ENCODE measurements around the gene SIRT7.
A peak's percentile ranks its signal among the peaks of the same experiment; 100 is the strongest.
"Not testable (repeated sequence)": the region's sequence is repeated elsewhere in the genome, so short reads cannot be mapped to it uniquely, and the experiment has no call there.

The SIRT7 gene

GRCh38 chr17:81954131-81955057 is 36.4 kb upstream of the SIRT7 start:
- DNase-seq (ENCODE audit: low spot score): no peak

GRCh38 chr17:81953443-81953842 is 35.5 kb upstream of the SIRT7 start:
- not testable (repeated sequence) for DNase-seq (ENCODE audit: low spot score)

- no peak for DNase-seq (ENCODE audit: low spot score)
These were observed 34.8 kb upstream of the SIRT7 start for GRCh38 chr17:81952792-81953228.

- DNase-seq (ENCODE audit: low spot score): no peak
These were observed 34.1 kb upstream of the SIRT7 start for GRCh38 chr17:81951785-81952684.

- DNase-seq (ENCODE audit: low spot score): no peak
These were observed 32.5 kb upstream of the SIRT7 start for GRCh38 chr17:81950501-81950900.

- DNase-seq (ENCODE audit: low spot score): no peak
These were observed 30.8 kb upstream of the SIRT7 start for GRCh38 chr17:81948635-81949378.

- DNase-seq (ENCODE audit: low spot score): no peak
These were observed 29.2 kb upstream of the SIRT7 start, which contains the start of gene MYADML2 for GRCh38 chr17:81947189-81947588. Gene MYADML2, minus strand, starts transcription at chr17:81947233. Its CDS starts 5,492 bp downstream, at chr17:81941741.

- DNase-seq (ENCODE audit: low spot score): no peak
These were observed 26.9 kb upstream of the SIRT7 start for GRCh38 chr17:81944858-81945257.

- DNase-seq (ENCODE audit: low spot score): no peak
These were observed 24.2 kb upstream of the SIRT7 start for GRCh38 chr17:81942167-81942553.

- DNase-seq (ENCODE audit: low spot score): peak; percentile 50
These were observed 23.6 kb upstream of the SIRT7 start for GRCh38 chr17:81941484-81942166.

GRCh38 chr17:81940538-81941483 is 22.8 kb upstream of the SIRT7 start:
- no peak for DNase-seq (ENCODE audit: low spot score)

GRCh38 chr17:81939881-81940385 is 22.0 kb upstream of the SIRT7 start:
- DNase-seq (ENCODE audit: low spot score): peak; percentile 52

- no peak for DNase-seq (ENCODE audit: low spot score)
These were observed 21.2 kb upstream of the SIRT7 start for GRCh38 chr17:81939218-81939617.

- DNase-seq (ENCODE audit: low spot score): no peak
These were observed 17.7 kb upstream of the SIRT7 start for GRCh38 chr17:81935709-81936084.

GRCh38 chr17:81934850-81935708 is 17.1 kb upstream of the SIRT7 start:
- no peak for DNase-seq (ENCODE audit: low spot score)

- DNase-seq (ENCODE audit: low spot score): no peak
These were observed 16.3 kb upstream of the SIRT7 start for GRCh38 chr17:81934098-81934757.

- DNase-seq (ENCODE audit: low spot score): no peak
These were observed 15.3 kb upstream of the SIRT7 start for GRCh38 chr17:81933178-81933699.

- no peak for DNase-seq (ENCODE audit: low spot score)
These were observed 14.5 kb upstream of the SIRT7 start for GRCh38 chr17:81932333-81932983.

Measured in putamen (tissue), 1 donor.